Lung (tissue), 12 donors: Measurements from ENCODE around the gene CDYL. TPM values are rescaled to one million over a fixed set of nuclear protein-coding genes. Genes with fewer than 3 reads are reported as not detected.

ENCODE experiments used
- ATAC-seq: fragments of 200-7000 bp; cut with Tn5 transposase; one replicate; pipeline ENCODE4 v1.9.1; 2020; ENCODE audit warnings: moderate number of reproducible peaks; ENCODE audit not compliant: insufficient read depth, low FRiP score
- DNase-seq, 3 donors: peaks; one replicate each; pipeline ENCODE4 v3.0.0-alpha.2; 2013 to 2017
- H3K27ac ChIP-seq, 2 donors: one replicate each; pipeline ENCODE4 v1.5.1; 2013; ENCODE audit warnings: mild to moderate bottlenecking in 2 of 2, moderate library complexity in 2 of 2, control low read depth in 1 of 2, inconsistent platforms in 1 of 2, low read depth in 1 of 2, low read length in 1 of 2
- H3K27me3 ChIP-seq, 3 donors: one replicate each; pipeline ENCODE4 v1.5.1; 2013; ENCODE audit warnings: low read length in 2 of 3; ENCODE audit not compliant: control insufficient read depth in 3 of 3, insufficient read depth in 3 of 3
- H3K36me3 ChIP-seq, 4 donors: one replicate each; pipeline ENCODE4 v1.5.1; 2013; ENCODE audit warnings: low read length in 4 of 4, mild to moderate bottlenecking in 1 of 4, moderate library complexity in 1 of 4; ENCODE audit not compliant: control insufficient read depth in 4 of 4, insufficient read depth in 4 of 4
- H3K4me1 ChIP-seq, 5 donors: one replicate each; pipeline ENCODE4 v1.5.1; 2013; ENCODE audit warnings: low read length in 5 of 5, mild to moderate bottlenecking in 2 of 5, moderate library complexity in 1 of 5; ENCODE audit not compliant: control insufficient read depth in 5 of 5, insufficient read depth in 5 of 5
- H3K4me3 ChIP-seq: one replicate; pipeline ENCODE4 v1.5.1; 2013; ENCODE audit warnings: mild to moderate bottlenecking, control low read depth, moderate library complexity
- H3K9ac ChIP-seq, 2 donors: one replicate each; pipeline ENCODE4 v1.5.1; 2013; ENCODE audit warnings: low read length in 2 of 2, control low read depth in 1 of 2; ENCODE audit not compliant: insufficient read depth in 1 of 2
- H3K9me3 ChIP-seq, 4 donors: one replicate each; pipeline ENCODE4 v1.5.1; 2013; ENCODE audit warnings: low read length in 3 of 4, mild to moderate bottlenecking in 1 of 4, moderate library complexity in 1 of 4; ENCODE audit not compliant: control insufficient read depth in 4 of 4, insufficient read depth in 3 of 4
- WGBS, 2 donors: extraction: QIAGEN DNeasy Blood & Tissue Kit; methylation state at CpG; one replicate each; pipeline ENCODE4 v1.1.7; 2013; 5-methylcytosine and 5-hydroxymethylcytosine counted together
- polyA plus RNA-seq, 2 donors: library from polyadenylated mRNA; stranded (reverse); fragments of 200-250 nt; gene quantifications; one replicate each; pipeline ENCODE4 v1.2.1, GENCODE V29; 2013
- total RNA-seq, 2 donors: library from RNA; depleted of rRNA in 1 of 2; stranded (reverse); fragments of >200 nt in 1 of 2; gene quantifications; one replicate each; pipeline ENCODE4 v1.2.1, GENCODE V29; 2014 to 2021
- TF ChIP-seq, protein P1 (sequence below): IDR thresholded peaks from 2 replicates; pipeline ENCODE4 v1.5.1; 2012; ENCODE audit warnings: mild to moderate bottlenecking; ENCODE audit errors: control extremely low read depth, extremely low read depth
- donor health status: control.
- donor health status: control.
- donor health status: Bipolar disorder and iron deficiency.
- donor health status: healthy.
- donor health status: DM: yes; HTN: yes; CAD: no.

Gene CDYL
- total and polyA plus RNA-seq, 4 donors: 5.8 to 51.6 (median 20.9) TPM

DNA sequence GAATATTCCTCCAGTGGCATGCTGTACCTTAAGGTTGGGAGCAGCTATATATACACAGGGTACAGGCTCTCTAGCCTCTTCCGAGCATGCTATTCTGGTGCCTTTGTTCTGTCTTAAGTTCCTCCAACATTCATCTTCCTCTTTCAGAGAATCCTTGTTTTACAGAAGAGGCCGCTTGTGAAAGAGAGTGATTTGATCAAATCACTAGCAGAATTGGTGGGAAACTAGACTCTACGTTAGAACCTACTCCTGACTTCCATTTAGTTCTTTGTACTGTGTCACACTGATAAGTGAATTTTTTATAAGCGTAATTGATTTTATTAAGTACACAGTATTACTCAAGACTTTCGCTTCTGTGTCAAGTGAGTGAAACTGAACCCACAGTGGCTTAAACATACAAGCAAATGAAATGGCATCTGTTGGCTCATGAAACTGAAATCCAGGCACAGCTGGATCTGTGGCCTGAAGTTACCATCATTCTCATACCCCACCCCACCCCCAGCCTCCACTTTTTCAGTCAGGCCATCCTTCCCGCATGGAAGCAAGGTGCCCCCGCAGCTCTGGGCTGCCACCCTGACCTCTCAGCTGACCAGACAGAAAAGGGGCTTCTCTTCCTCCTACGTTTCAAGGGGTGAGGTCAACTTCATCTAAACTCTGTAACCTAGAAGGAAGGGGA, 125.3 kb downstream of the CDYL start:
- ATAC-seq (no peak), DNase-seq (peak in 1 of 3 donors; percentile 43)
- Histone ChIP-seq H3K4me1 (peaks cover 5 to 8% (median 6%) of the 10 kb centered on the region in 5 donors), H3K27ac (no peak overlapping the region), H3K4me3 (no peak overlapping the region), H3K9ac (no peak overlapping the region), H3K36me3 (peaks cover 0 to 8% (median 4%) of the 10 kb centered on the region in 4 donors), H3K9me3 (no peaks in the 10 kb centered on the region), H3K27me3 (no peaks in the 10 kb centered on the region)
- 60 to 68% methylated on average over 8 of the region's 8 CpGs for WGBS, 2 donors
- TF ChIP-seq, protein P1, sequence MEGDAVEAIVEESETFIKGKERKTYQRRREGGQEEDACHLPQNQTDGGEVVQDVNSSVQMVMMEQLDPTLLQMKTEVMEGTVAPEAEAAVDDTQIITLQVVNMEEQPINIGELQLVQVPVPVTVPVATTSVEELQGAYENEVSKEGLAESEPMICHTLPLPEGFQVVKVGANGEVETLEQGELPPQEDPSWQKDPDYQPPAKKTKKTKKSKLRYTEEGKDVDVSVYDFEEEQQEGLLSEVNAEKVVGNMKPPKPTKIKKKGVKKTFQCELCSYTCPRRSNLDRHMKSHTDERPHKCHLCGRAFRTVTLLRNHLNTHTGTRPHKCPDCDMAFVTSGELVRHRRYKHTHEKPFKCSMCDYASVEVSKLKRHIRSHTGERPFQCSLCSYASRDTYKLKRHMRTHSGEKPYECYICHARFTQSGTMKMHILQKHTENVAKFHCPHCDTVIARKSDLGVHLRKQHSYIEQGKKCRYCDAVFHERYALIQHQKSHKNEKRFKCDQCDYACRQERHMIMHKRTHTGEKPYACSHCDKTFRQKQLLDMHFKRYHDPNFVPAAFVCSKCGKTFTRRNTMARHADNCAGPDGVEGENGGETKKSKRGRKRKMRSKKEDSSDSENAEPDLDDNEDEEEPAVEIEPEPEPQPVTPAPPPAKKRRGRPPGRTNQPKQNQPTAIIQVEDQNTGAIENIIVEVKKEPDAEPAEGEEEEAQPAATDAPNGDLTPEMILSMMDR: no peak

DNA sequence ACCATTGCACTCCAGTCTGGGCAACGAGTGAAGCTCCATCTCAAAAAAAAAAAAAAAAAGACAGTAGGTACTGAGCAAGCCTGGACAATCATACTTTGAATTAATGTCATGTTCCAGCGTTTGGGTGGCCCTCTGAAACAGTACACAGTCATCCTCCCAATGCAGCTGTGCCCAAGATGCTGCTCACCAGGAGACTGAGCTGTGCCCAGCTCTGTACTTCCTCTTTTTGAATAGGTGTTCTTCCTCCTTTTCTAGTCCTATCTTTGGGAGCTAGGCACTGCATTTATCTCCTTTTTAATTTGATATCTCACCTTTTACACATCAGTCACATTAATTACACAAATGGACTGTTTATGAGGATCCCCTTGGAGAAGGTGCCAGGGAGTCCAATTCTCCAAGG, 126.2 kb downstream of the CDYL start:
- TF ChIP-seq, protein P1: no peak
- Histone ChIP-seq H3K27ac (no peak overlapping the region), H3K27me3 (no peaks in the 10 kb centered on the region), H3K4me3 (no peak overlapping the region), H3K9me3 (no peaks in the 10 kb centered on the region), H3K9ac (no peak overlapping the region), H3K36me3 (peaks cover 0 to 8% (median 4%) of the 10 kb centered on the region in 4 donors), H3K4me1 (peaks cover 5 to 14% (median 6%) of the 10 kb centered on the region in 5 donors)
- no peak for DNase-seq
- 65 to 86% methylated on average over 2 of the region's 2 CpGs for WGBS, 2 donors
- ATAC-seq: no peak

DNA sequence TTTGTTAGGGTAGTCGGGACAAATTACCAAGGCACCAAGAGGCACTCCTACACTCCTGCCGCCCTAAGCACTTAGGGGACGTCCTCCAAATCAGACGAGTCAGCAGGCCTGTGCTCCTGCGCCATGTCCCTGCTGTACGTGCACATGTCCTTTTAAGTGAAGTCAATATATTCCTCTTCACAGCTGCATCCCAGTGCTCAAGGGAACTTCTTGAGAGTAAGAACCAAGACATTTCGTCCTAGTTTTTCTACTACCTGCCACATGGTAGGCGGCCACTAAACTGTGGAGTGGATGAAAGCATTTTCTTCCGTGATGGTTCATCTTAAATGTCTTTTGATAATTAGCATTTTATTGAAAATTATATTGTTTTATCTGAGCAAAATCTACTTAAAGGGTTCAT, 126.9 kb downstream of the CDYL start:
- Histone ChIP-seq H3K4me3 (no peak overlapping the region), H3K36me3 (peaks cover 0 to 6% (median 4%) of the 10 kb centered on the region in 4 donors), H3K4me1 (peaks cover 5 to 19% (median 9%) of the 10 kb centered on the region in 5 donors), H3K9ac (no peak overlapping the region), H3K9me3 (no peaks in the 10 kb centered on the region), H3K27ac (no peak overlapping the region), H3K27me3 (no peaks in the 10 kb centered on the region)
- ATAC-seq (no peak), DNase-seq (no peak)
- TF ChIP-seq, protein P1: no peak
- 97 to 98% methylated on average over 9 of the region's 9 CpGs for WGBS, 2 donors
